ENCODE results near the gene EPHA8. TPM values are rescaled to one million over a fixed set of nuclear protein-coding genes. Genes with fewer than 3 reads are reported as not detected.

Gene EPHA8
- total RNA-seq, 1 donor from 2014 or later, result not detected

DNA sequence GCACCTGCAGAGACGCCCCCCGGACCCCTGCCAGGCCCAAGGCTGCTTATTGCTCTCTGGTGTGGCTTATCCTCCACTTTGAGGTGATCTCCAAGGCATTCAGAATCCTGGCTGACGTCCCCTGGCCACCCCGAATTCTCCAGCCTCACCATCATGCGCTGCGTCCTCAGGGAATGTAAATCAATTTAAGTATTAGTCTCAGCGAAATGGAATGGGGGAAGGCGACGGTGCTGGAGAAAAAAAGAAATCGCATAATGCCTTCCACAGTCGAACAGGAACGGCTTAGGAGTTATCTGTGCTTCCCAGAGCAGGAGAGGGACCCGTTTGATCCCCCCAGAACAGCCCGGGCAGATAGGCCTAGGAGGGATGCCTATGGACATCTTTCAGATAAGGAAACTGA is 2.9 kb downstream of the EPHA8 start:
- H3K36me3 ChIP-seq, result no peaks in the 10 kb centered on the region
- no peaks in the 10 kb centered on the region for H3K9me3 ChIP-seq
- no peaks in the 10 kb centered on the region for H3K4me1 ChIP-seq
- no peak for DNase-seq
- peaks cover 60% of the 10 kb centered on the region for H3K27me3 ChIP-seq
- no peak overlapping the region for H3K27ac ChIP-seq
- H3K4me3 ChIP-seq, result no peak overlapping the region
- intact Hi-C loops (cut with DNase I), result no loop called here
- ATAC-seq, result no peak
- no peak for TF ChIP-seq CTCF (IDR thresholded peaks at IDR 0.05)

DNA sequence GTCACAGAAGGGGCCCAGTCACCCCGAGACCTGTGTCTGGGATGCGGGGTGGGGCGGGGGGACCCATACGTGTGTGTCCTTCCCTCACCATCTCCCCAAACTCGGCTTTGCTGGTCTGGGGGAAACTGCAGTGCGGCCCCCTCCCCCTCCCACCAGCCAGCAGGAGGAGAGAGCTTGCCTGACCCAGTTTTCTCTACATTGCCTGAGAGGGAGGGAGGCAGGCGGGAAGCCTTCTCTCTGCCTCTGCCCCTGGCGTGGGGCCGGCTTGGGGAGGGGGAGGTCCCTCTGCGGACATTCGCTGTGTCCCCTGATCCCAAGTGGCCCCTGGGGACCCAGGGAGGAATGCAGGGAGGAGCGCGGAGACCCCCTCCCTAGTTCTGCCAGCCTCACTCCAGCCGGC is 3.9 kb downstream of the EPHA8 start:
- Histone ChIP-seq H3K9me3 (no peaks in the 10 kb centered on the region), H3K27me3 (peaks cover 49% of the 10 kb centered on the region), H3K27ac (no peak overlapping the region), H3K36me3 (no peaks in the 10 kb centered on the region), H3K4me1 (no peaks in the 10 kb centered on the region), H3K4me3 (no peak overlapping the region)
- TF ChIP-seq CTCF (IDR thresholded peaks at IDR 0.05), result no peak
- no peak for DNase-seq
- no peak for ATAC-seq
- intact Hi-C loops (cut with DNase I), result no loop called here

GRCh38 chr1:22567994-22568393 is 4.7 kb downstream of the EPHA8 start:
- no peaks in the 10 kb centered on the region for H3K4me1 ChIP-seq
- peaks cover 42% of the 10 kb centered on the region for H3K27me3 ChIP-seq
- DNase-seq, result no peak
- ATAC-seq, result no peak
- H3K4me3 ChIP-seq, result no peak overlapping the region
- intact Hi-C loops (cut with DNase I), result no loop called here
- H3K9me3 ChIP-seq, result no peaks in the 10 kb centered on the region
- no peak overlapping the region for H3K27ac ChIP-seq
- no peak for TF ChIP-seq CTCF (IDR thresholded peaks at IDR 0.05)
- no peaks in the 10 kb centered on the region for H3K36me3 ChIP-seq

DNA sequence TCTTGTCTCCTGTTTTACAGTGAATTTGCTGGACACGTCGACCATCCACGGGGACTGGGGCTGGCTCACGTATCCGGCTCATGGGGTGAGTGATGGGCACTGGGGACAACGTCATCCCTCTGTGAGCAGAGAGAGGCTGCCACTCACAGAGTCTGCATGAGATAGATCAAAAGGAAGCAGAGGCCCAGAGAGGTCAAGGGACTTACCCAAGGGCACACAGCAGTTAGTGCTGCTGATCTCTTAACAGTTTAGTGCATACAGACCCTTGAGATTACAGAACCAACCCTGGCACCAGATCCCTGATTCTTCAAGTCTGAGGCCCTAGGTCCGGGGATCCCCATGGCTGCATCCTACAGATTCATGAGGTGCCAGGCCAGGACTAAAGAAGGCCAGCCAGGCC is 6.0 kb downstream of the EPHA8 start:
- no peak for TF ChIP-seq CTCF (IDR thresholded peaks at IDR 0.05)
- H3K36me3 ChIP-seq, result no peaks in the 10 kb centered on the region
- no peak overlapping the region for H3K27ac ChIP-seq
- peaks cover 36% of the 10 kb centered on the region for H3K27me3 ChIP-seq
- DNase-seq, result no peak
- no peak overlapping the region for H3K4me3 ChIP-seq
- H3K9me3 ChIP-seq, result no peaks in the 10 kb centered on the region
- ATAC-seq, result no peak
- no peaks in the 10 kb centered on the region for H3K4me1 ChIP-seq
- intact Hi-C loops (cut with DNase I), result no loop called here

DNA sequence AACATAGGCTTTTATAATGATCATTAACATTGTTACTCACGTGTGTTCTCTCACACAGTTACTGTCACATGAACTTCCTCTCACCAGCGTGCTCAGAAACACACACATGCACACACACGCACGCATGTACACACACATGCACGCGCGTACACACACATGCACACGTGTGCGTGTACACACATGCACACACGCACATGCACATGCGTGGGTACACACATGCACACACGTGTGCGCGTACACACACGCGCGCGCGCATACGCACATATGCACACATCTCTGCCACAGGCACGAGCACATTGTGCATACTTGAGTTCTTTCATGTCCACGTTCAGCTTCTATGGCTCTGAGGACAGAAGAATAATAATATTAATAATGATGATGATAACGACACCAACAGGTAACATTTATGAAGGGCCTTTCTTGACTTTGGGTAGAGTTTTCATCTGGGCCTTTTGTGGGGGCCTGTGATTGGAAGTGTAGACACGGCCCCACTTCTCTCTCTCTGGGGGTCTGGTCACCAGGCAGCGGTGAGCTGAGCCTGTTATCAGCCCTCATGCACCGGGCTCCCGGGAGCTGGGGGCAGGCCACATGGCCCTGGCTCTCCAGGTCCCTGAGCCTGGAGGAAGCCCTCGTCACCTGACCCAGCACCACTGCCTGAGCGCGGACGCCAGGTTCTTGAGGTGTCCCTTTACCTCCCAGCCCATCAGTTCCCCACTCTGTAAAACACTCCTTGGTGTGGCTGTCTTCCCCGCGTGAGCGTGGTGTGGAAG is 7.0 kb downstream of the EPHA8 start:
- no peak for TF ChIP-seq CTCF (IDR thresholded peaks at IDR 0.05)
- H3K36me3 ChIP-seq, result no peaks in the 10 kb centered on the region
- H3K27ac ChIP-seq, result no peak overlapping the region
- ATAC-seq, result no peak
- H3K4me3 ChIP-seq, result no peak overlapping the region
- H3K4me1 ChIP-seq, result no peaks in the 10 kb centered on the region
- peaks cover 26% of the 10 kb centered on the region for H3K27me3 ChIP-seq
- intact Hi-C loops (cut with DNase I), result no loop called here
- H3K9me3 ChIP-seq, result no peaks in the 10 kb centered on the region
- no peak for DNase-seq

GRCh38 chr1:22572818-22573217 is 9.5 kb downstream of the EPHA8 start:
- H3K27ac ChIP-seq, result no peak overlapping the region
- no peak for DNase-seq
- TF ChIP-seq CTCF (IDR thresholded peaks at IDR 0.05), result no peak
- intact Hi-C loops (cut with DNase I), result no loop called here
- ATAC-seq, result no peak
- H3K9me3 ChIP-seq, result no peaks in the 10 kb centered on the region
- no peak overlapping the region for H3K4me3 ChIP-seq
- peaks cover 3% of the 10 kb centered on the region for H3K27me3 ChIP-seq
- H3K4me1 ChIP-seq, result no peaks in the 10 kb centered on the region
- no peaks in the 10 kb centered on the region for H3K36me3 ChIP-seq

Data from upper lobe of right lung (tissue), 1 donor.